GM19238 (cell line): ENCODE measurements around the gene CDH23.

Experiments
- DNase-seq: peaks from one replicate; pipeline ENCODE4 v3.0.0; 2011; ENCODE audit warnings: low spot score; ENCODE audit not compliant: insufficient read length

CDH23 gene

DNA sequence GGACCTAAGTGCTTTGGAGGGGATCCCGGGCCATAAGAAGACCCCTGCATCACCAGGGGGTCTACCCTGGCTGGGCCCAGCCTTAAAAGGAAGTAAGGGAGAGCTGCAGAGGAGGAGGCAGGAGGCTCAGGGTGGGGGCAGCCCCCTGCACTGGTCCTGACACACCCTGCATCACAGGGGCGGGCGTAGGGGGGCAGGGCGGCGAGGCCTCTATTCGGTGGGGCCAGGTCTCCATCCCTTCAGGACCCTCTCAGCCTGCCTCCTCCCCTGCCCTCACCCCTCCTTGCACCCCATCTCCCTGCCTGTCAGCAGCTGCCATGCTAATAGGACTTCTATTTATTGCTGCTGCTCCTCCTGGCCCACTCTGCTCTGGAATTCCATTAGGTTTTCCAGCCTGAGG is 221.5 kb downstream of the CDH23 start:
- no peak for DNase-seq

DNA sequence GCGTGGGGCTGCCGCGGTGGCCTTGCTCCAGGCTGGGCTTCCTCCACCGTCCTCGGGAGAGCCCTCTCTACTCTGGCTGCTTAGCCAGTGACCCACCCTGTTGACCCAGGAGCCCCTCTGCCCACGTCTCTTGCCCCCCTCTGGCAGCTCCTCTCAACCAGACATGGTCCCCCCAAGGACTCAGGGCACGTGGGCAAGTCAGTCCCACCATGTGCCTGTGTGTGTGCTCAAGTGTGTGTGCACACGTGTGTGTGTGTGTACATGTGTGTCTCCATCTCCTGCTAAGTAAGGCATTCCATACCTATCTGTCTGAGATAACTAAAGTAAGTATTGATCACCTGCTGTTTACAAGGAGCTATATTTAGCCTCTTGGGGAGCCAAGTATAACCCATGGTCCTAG is 221.9 kb downstream of the CDH23 start:
- no peak for DNase-seq

DNA sequence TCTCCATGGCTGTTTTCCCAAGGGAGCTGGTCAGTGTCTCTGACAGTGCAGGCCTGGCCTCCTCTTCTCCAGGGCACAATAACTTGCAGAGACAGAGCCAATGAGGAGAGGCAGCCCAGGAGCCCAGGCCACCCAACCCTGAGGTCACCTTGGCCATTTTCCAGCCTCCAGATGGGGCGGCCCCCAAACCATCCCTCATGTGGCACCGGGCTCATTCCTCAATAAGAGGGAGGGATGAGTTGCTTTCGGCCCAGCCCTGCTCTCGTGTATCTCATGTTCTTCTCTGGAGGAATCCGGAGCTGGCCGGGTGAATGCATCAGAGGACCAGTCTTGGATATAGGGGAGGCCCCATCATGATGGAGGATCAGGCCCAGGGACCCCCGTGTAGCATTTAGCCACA is 223.9 kb downstream of the CDH23 start:
- no peak for DNase-seq

DNA sequence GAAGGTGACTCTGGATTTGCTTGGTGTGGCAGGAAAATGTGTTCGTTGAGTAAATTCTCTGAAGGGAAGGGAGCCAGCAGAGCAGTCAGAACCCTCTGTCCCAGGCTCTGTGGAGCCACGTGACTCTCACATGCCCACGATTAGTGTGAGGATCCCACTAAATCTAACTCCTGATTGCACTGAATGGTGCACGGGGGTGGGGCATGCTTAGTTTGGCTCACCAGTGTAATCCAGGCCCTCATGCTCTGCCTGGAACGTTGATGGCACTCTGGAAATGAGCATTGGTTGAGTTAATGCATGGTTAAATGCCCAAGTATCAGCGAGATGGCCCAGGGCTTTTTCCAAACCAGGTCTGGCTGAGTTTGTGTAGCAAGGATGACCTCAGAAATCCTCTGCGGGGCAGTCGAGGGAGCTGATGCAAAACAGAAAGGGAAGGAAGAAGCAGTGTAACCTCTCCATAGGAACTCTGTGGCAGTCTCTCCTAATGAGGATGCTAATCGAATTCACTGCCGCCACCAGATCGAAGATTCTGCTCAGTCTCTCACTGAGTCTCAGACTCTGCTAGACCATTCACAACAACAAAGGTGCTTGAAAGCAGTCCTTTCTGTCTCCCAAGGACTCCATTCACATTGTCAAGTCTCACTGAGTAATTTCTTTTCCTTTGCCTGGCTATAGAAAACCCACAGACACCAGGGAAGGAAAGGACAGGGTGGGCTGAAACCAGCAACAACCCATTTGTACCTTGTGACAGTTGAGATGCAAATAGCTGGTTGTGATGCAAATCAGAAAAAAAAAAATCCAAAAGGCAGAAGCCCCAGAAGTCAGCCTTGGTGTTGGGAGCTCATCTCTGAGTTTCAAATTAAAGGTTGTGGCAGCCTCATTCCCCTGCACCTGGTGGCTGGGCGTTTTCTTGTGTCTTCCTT is 224.8 kb downstream of the CDH23 start:
- DNase-seq, result no peak

DNA sequence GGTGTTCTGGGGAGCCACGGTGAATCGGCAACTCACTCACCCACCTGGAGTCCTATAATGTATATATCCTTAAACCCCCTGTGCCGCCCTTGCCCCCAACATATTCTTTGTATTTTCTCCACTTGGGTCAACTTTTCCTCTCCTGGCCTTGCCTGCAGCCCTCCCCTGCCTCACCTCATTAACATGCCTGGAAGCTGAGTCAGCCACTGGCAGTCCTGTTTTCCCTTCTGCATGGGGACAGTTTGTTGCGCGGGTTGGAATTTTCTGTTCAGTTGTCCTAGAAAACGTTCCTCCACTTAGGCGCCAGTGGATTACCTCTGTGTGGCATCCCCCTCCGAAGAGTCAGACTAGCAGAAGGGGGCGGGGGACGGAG is 225.4 kb downstream of the CDH23 start:
- no peak for DNase-seq

DNA sequence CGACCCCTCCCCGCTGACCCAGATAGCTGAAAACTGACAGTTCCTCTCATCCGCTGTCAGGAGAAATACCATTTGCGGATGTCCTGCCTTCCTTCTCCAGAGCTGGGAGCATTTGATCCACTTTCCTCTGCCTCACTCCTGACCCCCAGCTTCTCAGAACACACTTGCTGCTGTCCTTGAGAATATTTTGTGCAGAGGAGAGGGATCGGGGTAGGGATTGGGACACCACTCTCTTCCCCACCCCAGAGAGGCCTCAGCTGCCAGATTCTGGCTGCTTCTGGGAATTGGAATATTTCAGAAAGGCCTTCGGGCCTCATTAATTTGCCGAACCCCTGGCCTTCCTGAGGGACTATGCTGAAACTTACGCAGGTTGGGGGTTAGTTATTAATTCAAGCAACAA is 225.9 kb downstream of the CDH23 start:
- DNase-seq, result no peak

DNA sequence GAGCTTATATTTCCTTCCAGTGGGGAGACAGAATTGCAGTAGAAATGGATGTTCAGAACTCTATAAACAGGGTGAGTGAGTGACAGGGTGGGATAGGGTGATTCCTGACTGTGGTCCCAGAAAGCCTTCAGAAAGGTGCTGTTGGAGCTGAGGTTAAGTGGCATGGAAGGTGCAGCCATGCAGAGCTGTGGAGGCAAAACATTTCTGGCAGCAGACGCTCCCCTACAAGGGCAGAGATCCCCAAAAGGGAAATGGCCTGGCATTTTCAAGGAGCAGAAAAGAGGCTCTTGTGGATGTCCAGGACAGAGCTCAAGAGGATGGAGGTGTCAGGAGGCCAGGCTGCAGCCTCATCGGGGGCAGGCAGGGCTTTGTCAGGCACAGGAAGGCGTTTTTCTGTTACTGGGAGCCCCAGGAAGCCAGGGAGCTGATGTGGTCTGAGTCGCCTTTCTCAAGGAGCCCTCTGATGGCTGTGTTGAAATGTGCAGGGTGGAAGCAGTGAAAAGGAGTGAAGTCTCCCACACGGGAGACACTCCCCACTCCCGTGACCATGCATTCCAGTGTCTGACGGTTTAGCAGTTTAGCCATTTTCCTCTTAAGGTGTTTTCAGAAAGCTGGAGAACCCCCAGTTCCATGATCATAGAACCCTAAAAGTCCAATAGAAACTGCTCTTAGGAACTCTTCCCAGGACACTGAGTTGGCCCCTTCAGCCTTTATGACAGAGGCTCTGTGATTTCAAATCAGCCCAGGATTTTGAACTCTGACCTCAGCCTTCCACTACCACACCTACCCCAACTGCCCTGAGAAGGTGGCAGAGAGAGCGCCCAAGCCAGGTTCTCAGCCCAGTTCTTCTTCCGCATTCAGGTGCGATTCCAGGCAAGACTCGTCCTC is 226.6 kb downstream of the CDH23 start:
- no peak for DNase-seq

DNA sequence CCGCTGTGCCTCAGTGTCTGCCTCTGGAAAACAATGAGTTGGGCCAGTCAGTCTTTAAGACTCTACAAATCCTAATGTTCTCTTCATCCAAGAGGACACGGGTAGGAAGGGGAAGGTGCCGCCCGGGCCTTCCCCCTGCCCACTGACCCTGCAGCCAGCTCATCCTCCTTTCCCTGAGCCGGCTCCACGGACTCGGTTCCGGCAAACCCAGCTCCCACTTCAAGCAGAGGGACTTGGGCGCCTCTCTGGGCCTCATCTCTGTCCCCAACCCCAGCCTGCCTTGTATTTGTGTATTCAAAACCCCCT is 227.2 kb downstream of the CDH23 start:
- no peak for DNase-seq

DNA sequence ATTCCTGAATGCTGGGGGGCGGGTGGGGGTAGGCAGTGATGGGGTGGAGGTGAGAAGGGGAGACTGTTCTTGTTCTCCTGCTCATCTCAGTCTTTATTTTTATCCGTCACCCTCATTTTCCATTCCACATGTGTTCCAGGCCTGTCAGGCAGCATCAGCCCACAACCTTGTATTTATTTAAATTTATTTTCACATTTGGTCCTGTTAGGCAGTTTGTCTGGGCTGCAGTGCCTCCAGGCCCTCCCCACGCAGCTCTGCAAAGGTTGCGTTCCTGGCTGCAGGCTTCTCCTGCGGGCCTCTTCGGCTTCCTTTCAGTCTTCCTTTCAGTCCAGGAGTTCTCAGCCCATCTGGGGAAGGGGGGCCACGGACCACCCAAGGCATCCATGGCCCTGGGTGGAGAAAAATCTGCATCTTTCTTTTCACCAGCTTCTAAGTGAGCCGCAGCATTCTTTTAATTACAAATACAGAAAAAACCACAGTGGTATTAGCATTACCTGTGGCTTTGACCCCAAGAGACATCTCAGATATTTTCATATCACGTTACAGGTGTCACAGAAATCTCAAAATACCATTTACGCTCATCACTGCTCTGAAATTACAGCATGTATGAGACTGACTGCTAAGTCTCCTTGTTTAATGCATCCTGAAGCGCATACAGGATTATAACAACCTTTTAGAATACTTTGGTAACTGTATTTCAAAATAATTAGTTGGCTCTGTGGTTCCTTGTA is 228.9 kb downstream of the CDH23 start:
- no peak for DNase-seq

DNA sequence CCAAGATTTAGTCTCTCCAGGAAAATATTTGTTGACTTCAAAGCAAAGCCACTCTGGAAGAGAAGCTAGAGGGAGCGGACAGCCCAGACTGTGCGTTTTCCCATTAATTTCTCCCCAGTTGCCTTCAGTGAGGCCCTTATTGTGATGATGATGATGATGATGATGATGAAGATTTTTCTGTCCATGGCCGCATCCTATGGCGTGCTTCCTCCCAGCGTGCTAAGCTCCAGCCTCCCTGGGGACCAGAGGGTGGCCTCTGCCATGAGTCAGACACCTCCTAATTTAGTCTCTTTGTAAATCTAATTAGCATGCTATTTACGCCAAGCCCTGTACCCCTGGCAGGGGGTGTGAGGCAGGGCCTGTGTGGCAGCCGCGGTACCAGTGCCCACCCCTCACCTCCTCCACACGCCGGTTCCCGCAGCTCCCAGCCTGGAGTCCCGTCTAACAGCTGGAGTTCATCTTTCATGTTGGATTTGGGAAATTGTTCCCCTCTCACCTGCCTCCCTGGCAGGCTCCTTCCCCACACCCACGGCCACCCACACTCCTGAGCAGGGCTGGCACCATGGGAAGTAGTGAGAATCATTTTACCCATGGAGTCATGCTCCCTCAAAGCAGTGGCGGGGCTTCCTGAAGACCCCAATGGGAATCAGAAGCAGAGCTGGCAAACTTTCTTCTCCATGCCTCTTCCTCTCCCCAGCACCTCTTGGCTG is 230.7 kb downstream of the CDH23 start:
- no peak for DNase-seq

DNA sequence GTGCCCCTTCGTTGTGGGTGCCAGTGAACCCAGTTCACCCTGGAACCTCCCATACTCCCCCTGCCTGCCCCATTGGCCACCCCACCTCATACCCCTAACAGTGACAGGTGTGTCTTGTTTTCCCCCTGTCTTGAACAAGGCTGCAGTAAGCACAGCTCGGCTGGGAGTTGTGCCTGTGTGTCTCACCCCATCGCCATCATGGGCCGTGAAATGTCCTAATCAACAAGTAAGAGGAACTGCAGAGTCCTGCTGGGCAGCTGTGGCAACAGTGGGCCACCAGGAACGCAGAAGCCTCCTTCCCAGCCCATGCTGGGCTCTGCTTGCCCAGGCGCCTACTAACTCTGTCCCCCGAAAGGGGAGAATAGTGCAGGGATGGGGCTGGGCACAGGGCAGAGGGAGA is 231.2 kb downstream of the CDH23 start:
- no peak for DNase-seq

DNA sequence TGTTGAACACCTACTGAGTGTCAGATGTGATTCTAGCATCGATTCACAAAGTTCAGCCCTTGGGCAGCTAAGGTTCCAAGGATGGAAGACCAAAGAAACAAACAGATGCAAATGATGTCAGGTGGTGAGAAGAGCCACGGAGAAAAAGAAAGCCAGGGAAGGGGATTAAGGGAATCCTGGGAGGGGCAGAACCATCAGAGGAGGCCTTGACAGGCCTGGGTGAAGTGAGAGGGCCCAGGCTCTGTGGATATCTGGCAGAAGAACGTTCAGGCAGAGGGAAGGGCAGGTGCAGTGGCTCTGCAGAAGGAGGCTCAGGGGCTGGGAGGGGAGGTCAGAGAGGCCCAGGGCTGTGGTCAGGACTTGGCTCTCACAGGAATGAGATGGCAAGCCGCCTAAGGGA is 232.4 kb downstream of the CDH23 start:
- no peak for DNase-seq

DNA sequence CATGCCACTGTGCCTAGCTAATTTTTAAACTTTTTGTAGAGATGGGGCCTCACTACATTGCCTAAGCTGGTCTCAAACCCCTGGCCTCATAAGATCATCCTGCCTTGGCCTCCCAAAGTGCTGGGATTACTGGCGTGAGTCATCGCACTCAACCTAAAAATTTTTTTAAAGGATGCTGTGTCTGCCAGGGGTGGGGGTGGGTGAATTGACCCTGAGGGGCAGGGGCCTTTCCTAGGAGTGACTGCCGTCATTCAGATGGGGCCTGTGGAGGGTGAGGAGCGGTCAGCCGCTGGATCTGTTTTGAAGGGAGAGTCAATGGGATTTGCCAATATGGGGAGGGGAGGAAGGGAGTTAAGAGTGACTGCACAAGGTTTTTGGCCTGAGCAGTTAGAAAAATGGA is 233.4 kb downstream of the CDH23 start:
- no peak for DNase-seq

DNA sequence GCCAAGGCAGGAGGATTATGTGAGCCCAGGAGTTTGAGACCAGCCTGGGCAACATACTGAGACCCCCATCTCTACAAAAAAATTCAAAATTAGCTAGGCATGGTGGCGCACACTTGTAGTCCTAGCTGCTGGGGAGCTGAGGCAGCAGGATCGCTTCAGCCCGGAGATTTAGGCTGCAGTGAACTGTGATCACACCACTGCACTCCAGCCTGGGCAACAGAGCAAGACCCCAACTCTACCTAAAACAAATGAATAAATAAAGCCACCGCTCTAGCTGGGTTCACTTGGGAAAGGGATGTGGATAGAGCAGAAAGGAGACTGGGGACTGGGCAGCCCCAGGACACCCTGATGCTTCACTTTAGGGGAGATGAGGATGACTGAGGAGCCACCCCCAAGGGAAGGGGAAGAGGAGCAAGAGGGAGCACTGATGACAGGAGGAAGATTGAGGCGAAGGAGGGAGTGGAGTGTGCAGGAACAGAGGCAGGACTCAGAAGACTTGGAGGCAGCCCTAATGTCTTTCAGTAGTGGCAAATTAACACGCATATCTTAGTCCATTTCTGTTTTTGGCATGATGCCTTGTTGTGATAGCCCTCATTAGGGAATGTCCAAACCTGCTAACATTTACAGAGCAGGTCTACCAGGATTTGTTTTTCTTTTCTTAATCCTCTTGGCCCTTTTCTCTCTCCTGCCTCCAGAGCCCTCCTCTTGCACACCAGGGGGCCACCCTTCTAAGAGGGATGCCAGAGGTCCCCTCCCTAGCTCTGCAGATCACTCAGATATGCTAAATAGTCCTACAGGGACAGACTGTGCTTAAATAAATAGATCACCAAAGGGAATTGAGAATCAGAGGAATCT is 234.5 kb downstream of the CDH23 start:
- no peak for DNase-seq

DNA sequence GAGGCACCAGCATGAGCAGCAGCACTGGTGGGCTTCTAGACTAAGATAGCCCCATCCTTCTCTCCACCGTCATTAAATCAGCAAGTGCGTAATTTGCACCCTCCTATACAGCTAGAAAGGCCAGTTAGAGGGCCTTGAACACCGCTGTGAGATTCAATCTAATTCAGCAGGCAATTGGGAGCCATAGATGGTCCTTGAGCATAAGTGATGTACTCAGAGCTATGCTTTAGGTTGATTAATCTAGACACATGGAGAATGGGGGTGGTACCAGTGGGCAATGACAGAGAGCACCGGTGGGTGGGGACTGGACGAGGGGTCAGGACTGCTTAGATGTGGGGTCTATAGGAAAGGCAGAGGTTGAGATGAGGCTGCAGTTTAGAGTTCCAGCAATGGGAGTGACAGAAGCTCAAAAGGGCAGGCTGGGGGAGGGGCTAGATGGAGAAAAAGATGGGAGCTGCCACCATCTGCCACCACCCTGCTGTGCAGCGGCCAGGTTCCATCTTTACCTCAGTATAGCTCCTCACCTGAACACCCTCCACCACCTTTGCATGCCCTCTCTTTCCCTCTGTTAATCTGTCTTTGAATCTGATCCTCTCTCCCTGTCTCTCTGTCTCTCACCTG is 235.6 kb downstream of the CDH23 start:
- no peak for DNase-seq

DNA sequence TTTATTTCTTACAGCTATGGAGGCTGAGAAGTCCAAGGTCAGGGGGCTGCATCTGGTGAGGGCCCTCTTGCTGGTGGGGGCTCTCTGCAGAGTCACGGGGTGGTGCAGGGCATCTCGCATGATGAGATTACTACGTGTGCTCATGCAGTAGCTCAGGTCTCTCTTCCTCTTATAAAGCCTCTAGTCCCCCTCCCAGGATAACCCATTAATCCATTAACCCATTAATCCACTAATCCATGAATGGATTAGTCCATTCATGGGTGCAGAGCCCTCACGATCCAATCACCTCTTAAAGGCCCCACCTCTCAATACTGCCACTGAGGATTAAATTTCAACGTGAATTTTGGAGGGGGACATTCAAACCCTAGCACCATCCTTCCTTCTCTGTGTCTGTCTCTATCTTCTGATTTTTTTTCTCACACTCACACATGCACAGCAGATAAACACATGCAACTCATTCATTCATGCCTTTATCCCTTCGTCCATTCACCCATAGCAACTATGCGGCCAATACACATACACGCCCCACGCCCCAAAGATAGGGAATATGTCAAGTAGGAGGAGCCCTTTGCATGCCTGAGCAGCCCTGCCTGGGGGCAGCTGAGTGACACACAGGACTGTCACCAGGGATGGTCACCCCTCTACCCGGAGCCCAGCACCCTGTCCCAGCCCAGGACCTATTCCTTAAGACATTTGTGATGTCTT is 236.3 kb downstream of the CDH23 start:
- DNase-seq, result no peak

DNA sequence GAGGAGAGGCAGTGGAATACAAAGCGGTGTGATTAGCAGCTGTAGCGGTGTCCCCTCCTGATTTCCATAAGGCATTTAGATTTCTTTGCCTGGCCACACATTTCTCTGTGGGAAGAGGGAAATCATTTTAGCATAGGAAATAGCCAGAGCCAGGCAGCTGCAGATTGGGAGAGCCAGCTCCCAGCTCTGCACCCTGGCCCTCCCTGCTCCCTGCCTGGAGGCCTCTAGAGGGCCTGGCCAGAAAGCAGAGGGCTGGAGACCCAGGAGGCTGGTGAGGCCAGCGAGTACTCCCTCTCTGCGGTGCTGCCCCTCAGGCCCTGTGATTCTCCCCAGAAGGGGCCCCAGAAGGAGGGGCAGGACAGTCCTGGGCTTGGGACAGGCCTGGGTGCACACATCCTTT is 237.2 kb downstream of the CDH23 start:
- DNase-seq, result no peak

DNA sequence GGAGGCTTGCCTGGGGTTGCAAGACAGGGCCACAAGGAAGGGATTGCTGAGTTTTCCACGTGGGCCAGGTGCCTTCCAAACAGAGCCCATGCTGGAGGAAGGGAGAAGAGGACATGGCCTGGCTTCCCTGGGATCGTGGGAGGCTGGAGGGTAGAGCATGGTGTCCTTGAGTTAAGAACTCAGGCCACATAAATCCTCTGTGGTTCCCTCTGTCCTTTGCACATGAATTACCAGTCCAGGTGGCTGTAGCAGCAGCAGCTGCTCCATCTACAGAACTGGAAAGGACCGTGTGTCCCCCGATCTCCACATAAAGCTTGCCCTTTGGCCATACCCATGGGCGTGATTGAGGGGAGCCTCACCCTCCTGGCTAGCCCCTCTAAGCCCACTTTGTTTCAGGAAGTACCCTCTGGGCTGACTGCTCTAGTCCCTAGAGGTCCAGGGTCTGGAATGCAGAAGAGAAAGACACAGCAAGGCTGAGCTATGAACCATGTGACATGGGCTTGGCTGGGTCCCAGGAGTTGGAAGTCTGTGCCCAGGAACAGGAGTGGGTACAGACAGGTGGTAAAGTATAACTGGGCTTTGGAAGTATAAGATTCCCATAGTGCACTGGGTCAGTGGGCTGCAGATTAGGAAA is 237.9 kb downstream of the CDH23 start:
- DNase-seq, result no peak
